GM18502 (cell line): ENCODE results near the gene HPS5.

Source experiments
- ATAC-seq: cut with Tn5 transposase; IDR thresholded peaks from one replicate; pipeline ENCODE4 v1.9.1; 2021; ENCODE audit warnings: mild to moderate bottlenecking; ENCODE audit not compliant: unreplicated experiment, poor library complexity

Gene HPS5

DNA sequence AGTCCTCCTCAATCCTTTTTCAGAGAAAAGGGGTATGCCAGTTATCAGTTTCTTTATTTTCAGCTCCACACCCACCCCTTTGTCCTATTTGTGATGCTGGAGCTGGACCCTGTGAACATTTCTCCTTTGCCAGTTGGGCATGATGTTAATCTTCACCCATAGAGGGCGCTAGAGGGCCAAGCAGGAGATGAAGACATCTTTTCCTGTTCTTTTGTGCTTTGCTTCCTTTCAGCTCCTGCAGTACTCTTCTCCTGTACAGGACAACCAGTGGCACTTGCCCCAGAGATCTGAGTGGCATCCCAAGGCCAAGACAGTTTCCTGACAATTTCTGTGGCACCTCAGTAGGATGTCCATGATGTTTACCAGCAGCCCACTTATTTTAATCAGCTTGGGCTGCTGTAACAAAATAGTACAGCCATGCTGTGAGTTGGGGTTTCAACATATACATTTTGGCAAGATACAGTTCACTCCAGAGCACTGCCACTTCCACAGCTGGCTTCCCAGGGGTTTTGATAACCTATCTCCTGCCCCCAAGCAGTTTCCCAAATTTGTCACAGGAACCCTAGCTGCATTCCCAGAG lies 78.1 kb downstream of the HPS5 start:
- no peak for ATAC-seq

GRCh38 chr11:18239655-18240054 lies 82.3 kb downstream of the HPS5 start:
- ATAC-seq, result no peak

- ATAC-seq, result no peak
These were observed 85.1 kb downstream of the HPS5 start, which contains the start of gene SAA4 for GRCh38 chr11:18236664-18237356. TSS of gene SAA4 (minus strand) at chr11:18236802. CDS start at chr11:18235926, 876 bp downstream.

DNA sequence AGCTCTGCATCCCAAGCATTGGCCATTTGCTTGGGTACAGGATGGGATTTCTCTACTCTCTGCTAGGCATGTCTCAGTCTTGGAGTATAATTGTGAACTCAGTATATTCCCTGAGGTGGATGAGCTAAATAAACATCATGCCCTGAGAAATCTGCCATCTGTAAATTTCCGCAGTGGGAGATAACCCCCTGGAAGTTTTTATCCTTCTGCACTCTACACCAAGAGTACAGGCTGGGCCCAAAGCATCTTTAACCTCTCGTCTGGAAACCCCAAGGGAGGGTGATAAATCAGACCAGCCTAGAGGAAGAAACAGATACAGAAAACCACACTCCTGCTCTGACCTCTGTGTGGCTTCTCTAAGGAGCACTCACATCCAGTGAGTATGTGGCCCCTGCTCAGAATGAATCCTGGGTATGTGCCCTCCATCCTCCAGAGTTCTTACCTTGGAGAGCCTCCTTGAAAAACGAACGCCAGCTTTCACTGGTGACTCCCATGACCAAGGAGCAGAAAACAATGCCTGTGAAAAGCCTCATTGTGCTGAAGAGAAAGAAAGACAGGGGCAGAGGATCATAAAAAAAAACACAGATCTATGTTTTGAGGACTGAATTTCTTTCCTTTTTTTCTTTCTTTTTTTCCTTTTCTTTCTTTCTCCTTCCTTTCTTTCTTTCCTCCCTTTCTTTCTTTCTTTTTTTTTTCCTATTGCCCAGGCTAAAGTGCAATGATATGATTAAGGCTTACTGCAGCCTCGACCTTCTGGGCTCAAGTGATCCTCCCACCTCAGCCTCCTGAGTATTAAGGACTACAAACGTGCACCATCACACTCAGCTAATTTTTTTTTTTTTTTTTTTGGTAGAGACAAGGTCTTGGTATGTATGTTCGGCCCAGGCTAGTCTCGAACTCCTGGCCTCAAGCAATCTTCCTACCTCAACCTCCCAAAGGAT lies 86.3 kb downstream of the HPS5 start:
- ATAC-seq, result no peak

DNA sequence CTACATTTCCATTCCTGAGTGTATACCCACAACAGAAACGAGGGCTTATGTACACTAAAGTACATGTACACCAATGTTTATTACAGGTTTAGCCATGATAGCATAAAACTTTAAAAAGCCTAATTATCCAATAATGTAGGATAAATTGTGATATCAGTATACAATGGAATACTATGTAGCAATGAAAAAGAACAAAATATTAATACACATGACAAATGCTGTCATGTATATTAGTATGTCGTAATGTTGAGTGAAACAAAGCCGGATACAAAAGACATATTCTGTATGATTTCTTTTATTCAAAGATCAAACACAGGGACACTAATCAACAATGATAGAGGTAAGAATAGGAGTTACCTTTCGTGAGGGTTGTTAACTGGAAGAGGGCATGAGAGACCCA lies 88.0 kb downstream of the HPS5 start:
- no peak for ATAC-seq

DNA sequence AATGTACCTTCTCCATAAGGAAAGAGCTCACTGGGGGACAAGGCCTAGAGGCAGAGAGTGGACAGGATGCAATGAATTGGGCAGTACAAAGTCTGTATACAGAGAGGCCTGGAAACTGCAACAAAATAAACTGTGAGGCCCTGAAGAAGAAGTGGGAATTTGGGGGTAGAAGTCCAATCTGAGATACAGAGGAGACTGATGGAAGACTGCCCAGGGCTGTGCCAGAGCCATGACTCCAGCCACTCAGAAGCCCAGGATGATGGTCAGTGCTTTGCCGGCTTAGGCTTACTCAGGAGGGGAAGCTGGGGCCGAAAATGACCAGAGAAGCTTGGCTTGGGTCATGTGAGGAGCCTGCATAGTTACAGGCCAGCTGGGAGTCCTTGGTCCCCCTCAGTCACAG lies 91.1 kb downstream of the HPS5 start:
- ATAC-seq, result no peak

DNA sequence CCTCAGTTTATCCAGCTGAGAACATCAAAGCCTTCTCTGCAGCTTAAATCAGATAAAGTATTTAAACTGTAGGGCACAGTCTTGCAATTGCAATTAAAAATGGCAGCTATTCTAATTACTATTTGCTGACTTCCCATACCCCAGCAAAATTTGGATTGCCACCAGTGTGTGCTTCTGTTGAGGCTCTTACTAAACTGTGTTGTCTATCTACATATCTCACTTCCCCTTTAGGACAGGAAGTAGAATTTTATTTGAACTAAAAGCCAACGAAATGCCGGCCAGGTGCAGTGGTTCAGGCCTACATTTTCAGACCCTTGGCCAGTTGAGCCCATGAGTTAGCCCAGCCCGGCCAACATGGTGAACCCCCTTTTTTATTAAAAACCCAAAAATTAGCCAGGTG lies 92.4 kb downstream of the HPS5 start:
- ATAC-seq, result peak; percentile 94
